ENCODE measurements around the gene C1QTNF9B.
A peak's percentile ranks its signal among the peaks of the same experiment; 100 is the strongest.

Gene C1QTNF9B

GRCh38 chr13:23871616-23872220 lies 25.6 kb downstream of the C1QTNF9B start:
- no peaks in the 10 kb centered on the region for H3K27me3 ChIP-seq
- no peak for DNase-seq
- TF ChIP-seq CTCF (IDR thresholded peaks at IDR 0.05; ENCODE audit: low read depth, low read length), result peak; percentile 49
- H3K4me1 ChIP-seq, result no peaks in the 10 kb centered on the region
- no peak overlapping the region for H3K4me3 ChIP-seq (ENCODE audit: low read depth, low read length)
- H3K9me3 ChIP-seq, result no peaks in the 10 kb centered on the region
- H3K36me3 ChIP-seq, result no peaks in the 10 kb centered on the region

DNA sequence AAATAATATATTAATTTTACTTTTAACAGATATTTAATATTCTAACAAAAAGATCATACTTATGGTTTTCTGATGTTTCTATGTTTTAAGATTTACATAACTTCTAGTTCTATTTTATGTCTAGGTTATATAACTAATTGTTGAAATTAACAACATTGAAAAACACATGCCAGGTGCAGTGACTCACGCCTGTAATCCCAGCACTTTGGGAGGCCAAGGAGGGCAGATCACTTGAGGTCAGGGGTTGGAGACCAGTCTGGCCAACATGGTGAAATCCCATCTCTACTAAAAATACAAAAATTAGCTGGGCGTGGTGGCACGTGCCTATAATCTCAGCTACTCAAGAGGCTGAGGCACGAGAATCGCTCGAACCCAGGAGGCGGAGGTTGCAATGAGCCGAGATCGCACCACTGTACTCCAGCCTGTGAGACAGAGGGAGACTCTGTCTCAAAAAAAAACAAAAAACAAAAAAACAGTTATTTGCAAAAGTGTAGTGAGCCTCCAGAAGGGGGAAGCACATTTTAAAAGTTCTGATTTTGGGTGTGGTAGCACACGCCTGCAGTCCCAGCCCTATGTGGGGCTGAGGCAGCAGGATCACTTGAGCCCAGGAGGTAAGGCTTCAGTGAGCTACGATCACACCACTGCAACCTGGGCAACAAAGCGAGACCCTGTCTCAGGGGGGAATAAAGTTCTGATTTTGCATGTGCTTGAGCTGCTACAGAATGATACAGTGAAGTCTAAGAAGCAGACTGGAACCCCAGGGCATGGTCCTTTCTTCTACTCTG lies 26.8 kb downstream of the C1QTNF9B start:
- no peak for TF ChIP-seq CTCF (IDR thresholded peaks at IDR 0.05; ENCODE audit: low read depth, low read length)
- no peak for DNase-seq
- Histone ChIP-seq H3K4me1 (no peaks in the 10 kb centered on the region), H3K4me3 (ENCODE audit: low read depth, low read length) (no peak overlapping the region), H3K27me3 (no peaks in the 10 kb centered on the region), H3K36me3 (no peaks in the 10 kb centered on the region), H3K9me3 (no peaks in the 10 kb centered on the region)

DNA sequence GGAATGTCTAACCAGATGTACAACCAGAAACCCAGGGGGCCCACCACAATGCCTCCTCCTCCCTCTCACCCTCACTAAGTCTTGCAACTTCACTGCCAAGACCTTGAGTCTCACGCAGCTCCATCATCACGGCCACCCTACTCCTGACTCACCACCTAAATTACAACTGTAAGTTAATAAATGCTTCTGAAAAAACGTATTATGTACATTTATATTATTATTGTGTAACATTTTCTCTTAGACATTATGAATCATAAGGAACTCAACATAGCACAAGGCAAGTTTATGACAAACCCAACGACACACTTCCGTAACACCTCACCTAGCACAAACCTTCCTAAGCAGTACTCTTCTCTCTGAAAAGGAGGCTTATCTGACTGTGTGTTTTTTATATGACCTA lies 28.8 kb downstream of the C1QTNF9B start:
- Histone ChIP-seq H3K4me3 (ENCODE audit: low read depth, low read length) (no peak overlapping the region), H3K4me1 (no peaks in the 10 kb centered on the region), H3K27me3 (no peaks in the 10 kb centered on the region), H3K36me3 (no peaks in the 10 kb centered on the region), H3K9me3 (no peaks in the 10 kb centered on the region)
- TF ChIP-seq CTCF (IDR thresholded peaks at IDR 0.05; ENCODE audit: low read depth, low read length), result no peak
- no peak for DNase-seq

GRCh38 chr13:23867027-23867491 lies 30.2 kb downstream of the C1QTNF9B start:
- H3K36me3 ChIP-seq, result no peaks in the 10 kb centered on the region
- H3K4me1 ChIP-seq, result no peaks in the 10 kb centered on the region
- H3K27me3 ChIP-seq, result no peaks in the 10 kb centered on the region
- no peak for TF ChIP-seq CTCF (IDR thresholded peaks at IDR 0.05; ENCODE audit: low read depth, low read length)
- H3K4me3 ChIP-seq (ENCODE audit: low read depth, low read length), result no peak overlapping the region
- no peak for DNase-seq
- no peaks in the 10 kb centered on the region for H3K9me3 ChIP-seq

DNA sequence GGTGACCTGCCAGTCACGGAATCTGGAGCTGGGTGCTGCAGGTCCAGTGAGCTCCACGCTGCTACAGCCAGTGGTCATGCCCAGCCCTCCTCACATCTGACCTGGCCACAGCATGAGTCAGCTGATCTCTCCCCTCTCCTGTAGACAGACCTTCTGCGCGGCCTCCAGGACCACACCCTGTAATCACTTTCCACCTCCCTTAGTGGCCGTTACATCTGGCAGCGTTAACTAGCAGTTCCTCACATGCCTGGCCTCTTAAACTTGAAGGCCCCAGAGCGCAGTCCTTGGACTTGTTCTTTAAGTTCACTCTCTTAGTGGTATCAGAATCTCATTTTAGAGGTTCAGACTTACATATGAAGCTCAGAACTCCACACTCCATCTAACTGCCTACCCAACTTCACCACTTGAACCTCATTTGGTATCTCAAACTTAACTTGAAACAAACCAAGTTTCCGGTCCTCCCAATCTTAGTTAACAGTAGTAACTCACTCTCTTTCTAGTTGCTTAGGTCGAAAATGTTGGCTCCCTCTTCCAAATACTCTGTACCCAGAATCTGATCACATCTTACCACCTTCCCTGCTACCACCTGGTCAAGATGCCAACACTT lies 30.8 kb downstream of the C1QTNF9B start:
- Histone ChIP-seq H3K9me3 (no peaks in the 10 kb centered on the region), H3K4me1 (no peaks in the 10 kb centered on the region), H3K4me3 (ENCODE audit: low read depth, low read length) (no peak overlapping the region), H3K27me3 (no peaks in the 10 kb centered on the region), H3K36me3 (no peaks in the 10 kb centered on the region)
- DNase-seq, result no peak
- no peak for TF ChIP-seq CTCF (IDR thresholded peaks at IDR 0.05; ENCODE audit: low read depth, low read length)

DNA sequence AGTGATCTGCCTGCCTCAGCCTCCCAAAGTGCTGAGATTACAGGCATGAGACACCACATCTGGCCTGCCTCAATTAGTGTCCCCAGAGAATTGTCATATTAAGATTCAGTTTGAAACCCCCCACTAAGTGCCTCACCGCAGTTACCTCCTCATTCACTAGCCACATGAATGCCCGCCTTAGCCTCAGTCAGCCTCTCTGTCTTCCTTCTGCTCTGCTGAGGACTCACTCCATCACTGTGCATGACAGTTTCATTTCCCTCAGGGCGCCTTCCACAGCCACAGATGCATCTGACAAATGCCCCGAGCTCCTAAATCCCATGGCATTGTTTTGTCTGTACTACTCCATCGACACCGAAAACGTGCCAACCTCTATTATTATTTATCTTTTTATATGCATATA lies 31.4 kb downstream of the C1QTNF9B start:
- H3K36me3 ChIP-seq, result no peaks in the 10 kb centered on the region
- no peak for TF ChIP-seq CTCF (IDR thresholded peaks at IDR 0.05; ENCODE audit: low read depth, low read length)
- no peaks in the 10 kb centered on the region for H3K27me3 ChIP-seq
- DNase-seq, result no peak
- H3K9me3 ChIP-seq, result no peaks in the 10 kb centered on the region
- H3K4me1 ChIP-seq, result no peaks in the 10 kb centered on the region
- H3K4me3 ChIP-seq (ENCODE audit: low read depth, low read length), result no peak overlapping the region
